GM19238 (cell line): ENCODE results near the gene IQCF5.
"Not testable (repeated sequence)": the region's sequence is repeated elsewhere in the genome, so short reads cannot be mapped to it uniquely, and the experiment has no call there.

ENCODE experiments used
- DNase-seq: peaks from one replicate; pipeline ENCODE4 v3.0.0; 2011; ENCODE audit warnings: low spot score; ENCODE audit not compliant: insufficient read length

IQCF5 gene

DNA sequence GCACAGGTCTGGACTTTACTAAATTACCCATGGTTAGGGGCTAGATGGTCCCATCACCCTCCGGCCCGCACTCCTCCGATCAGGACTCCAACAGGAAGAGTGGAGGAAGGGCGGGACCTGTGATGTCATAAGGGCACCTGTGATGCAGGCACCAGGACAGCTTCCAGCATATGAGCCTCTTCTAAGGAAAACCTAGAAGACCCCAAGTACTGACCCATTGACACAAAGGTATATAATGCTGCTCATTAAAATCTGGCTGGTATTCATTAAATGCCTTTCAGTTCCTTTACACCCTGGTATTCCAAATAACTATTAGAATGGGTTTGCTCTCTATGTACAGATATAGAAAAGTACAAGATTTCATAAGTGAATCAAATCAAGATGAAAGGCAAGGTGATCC, at the start of gene IQCF5:
Gene IQCF5 (minus strand): TSS at position 101 of the 400 bp plus-strand sequence. CDS start 70 bp downstream, at position 31.
- DNase-seq: no peak

DNA sequence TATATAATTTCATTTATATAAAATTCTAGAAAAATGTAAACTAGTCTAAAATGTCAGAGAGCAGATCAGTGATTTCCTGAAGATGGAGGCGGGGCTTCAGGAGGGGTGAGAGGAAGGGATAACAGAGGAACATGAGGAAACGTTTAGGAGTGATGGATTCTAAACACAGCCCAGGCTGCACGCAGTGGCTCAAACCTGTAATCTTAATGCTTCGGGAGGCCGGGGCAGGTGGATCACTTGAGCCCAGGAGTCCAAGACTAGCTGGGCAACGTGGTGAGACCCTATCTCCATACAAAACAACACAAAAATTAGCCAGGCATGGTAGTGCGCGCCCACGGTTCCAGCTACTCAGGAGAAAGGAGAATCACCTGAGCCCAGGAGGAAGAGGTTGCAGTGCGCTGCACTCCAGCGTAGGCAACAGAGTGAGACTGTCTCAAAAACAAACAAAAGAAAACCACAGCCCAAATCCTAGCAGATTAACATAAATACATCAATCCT, 45.7 kb upstream of the IQCF5 start:
- DNase-seq: no peak

DNA sequence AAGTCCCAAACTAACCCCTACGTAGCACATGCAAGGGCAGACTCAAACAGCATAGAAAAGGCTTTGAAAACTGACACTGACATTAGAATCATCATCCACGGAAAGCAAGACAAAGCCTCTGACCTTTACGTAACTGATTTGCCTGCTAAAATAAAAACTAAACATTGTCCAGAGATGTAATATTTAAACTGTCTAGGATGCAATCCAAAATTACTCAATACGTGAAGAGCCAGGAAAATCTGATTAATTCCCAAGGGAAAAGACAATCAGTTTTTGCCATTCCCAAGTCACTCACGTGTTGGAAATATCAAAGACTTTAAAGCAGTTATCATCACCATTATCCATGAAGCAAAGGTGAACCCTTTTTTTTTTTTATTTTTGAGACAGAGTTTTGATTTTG, 41.0 kb upstream of the IQCF5 start:
- no peak for DNase-seq

DNA sequence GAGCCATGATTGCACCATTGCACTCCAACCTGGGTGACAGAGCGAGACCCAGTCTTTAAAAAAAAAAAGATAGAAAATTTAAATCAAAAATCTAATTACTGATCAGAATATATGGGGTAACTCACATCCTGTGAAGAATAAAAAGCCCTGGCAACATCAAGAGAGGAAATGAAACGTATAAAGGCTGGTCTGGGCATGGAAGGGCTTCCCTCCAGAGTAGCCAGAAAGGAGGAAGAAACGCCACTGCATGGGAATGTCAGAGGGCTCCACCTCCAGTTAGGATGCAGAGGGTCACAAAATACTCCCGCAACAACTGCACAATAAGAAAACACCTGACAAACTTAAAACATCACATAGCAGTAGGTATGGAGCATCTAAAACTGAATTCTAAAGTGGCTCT, 32.6 kb upstream of the IQCF5 start:
- DNase-seq: no peak

DNA sequence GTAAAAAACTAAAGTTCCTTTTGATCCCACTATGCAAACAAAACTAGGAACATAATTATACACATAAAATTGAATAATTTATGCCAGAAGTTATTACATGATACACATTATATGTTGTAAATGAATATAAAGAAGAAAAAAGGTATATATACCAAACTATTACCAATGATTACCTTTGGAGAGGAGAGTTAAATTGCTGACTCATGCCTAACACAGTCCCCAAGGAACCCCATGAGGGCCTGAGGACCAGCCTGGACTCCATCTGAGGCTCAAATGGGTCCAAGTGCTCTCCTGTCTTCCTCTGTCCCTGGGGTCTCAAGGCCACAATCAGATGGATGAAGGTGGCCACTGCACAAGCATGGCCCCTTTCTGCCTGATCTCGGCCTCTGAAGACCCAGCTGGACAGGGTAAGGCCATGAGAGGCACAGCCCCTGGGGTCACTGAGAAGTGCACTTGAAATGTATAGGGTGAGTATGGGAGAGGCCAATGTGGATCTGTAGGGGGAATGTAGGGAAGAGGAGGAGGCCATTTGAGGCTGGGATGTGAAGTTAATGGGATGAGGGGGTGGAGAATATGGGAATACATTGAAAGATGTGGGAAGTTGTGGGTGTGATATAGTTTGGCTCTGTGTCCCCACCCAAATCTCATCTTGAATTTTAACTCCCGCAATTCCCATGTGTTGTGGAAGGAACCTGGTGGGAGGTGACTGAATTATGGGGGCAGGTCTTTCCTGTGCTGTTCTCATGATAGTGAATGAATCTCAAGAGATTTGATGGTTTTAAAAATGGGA, 28.8 kb upstream of the IQCF5 start:
- no peak for DNase-seq

DNA sequence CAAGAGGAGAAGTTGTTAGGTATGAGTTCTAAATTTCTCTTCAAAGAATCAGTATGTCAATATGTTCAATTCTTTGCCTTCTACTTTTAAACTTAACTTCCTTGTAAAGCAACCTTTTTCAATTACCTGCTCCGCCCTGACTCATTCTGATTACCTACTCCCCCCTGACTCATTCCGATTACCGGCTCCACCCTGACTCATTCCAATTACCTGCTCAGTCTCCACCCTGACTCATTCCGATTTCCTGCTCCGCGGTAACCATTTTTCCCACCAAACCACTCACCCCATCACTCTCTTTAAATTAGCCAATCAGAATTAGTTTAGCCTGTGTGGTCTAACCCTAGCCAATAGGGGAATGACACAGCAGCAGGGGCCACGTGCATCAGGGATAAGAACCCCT, 27.0 kb upstream of the IQCF5 start:
- not testable (repeated sequence) for DNase-seq

DNA sequence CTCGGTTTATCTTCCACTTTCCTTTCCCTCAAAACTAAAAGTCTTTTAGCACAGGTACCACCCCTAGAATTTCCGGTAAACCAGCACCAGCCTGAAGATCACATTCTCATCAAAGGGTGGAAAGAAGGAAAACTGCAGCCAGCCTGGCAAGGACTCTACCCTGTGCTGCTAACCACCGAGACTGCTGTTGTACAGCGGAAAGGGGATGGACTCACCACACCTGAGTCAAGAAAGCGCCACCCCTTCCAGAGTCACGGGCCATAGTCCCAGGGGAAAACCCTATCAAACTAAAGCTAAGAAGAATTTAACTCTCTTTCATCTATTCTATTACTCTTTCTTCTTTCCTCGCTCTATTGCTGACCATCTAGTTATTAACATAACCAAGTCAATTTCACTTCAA, 24.6 kb upstream of the IQCF5 start:
- DNase-seq: not testable (repeated sequence)

DNA sequence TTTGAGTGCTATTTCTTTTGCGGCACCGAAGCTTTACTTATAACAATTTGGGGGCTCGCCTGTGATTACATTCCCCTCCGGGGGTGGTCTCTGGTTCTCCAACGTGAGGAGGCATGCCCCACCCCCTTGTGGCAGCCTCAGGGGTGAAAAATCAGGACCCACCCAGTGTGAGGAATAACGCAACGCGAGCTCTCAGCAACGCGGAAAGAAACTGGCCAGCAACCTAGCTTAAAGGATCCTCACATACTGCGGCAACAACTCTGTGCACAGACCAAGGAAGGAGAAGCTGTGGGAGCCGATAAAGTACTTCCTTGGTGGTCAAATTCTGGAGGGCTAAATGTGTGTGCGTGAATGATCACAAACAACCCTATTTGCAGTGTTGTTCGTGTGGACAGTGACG, 22.0 kb upstream of the IQCF5 start:
- no peak for DNase-seq

DNA sequence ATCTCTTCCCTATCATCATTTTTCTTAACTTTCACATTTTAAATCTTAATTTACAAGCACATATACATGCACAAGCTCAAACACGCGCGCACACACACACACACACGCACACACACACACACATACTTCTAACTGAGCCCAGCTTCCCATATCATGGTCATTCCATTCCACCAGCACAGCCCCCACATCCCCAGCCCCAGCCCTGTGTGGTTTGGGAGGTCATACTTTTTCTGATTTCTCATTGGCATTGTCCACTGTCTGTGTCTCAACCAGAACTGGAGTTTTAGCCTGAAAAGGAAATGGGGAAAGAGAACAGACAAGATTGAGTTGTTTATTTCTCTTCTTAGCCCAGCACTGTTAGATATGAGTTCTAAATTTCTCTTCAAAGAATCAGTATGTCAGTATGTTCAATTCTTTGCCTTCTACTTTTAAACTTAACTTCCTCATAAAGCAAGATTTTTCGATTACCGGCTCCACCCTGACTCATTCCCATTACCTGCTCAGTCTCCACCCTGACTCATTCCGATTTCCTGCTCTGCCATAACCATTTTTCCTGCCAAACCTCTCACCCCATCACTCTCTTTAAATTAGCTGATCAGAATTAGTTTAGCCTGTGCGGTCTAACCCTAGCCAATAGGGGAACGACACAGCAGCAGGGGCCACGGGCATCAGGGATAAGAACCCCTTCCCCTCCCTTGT, 21.4 kb upstream of the IQCF5 start:
- DNase-seq: no peak

DNA sequence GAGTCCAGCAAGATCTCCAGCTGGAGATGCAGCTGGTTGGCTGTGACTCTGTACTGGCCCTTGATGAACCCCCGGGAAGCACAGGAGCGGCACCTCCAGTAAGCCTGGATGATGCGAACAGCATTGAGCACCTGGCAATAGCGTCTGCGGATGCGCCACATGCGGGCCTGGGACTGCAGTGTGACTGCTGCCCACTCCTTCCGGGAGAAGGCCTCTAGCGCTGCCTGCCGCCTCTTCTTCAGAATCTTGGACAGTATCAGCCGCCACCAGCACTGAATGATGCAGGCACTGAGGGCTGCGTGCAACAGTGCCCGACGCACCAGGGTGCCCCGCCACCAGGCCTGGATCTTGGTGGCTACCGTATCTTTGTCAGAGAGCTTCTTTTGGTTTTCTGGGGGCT, 19.5 kb upstream of the IQCF5 start:
- DNase-seq: no peak

DNA sequence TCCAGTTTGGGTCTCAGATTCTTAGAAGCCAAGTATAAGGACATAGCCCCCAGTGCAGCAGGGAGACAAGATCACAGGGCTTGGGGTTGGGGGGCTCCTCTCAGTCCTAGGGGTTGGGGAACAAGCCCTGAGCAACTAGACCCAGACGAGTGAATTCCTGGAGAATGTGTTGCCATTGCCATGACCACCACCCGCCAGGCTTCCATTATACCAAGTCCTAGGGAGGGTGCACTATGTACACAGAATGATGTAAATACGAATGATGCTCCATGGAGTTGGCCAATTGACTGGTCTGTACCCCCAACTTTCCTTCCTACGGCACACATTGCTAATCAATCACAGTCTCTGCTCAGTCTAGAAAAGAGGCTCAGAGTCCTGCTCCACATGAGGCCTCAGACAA, 19.0 kb upstream of the IQCF5 start:
- DNase-seq: no peak

DNA sequence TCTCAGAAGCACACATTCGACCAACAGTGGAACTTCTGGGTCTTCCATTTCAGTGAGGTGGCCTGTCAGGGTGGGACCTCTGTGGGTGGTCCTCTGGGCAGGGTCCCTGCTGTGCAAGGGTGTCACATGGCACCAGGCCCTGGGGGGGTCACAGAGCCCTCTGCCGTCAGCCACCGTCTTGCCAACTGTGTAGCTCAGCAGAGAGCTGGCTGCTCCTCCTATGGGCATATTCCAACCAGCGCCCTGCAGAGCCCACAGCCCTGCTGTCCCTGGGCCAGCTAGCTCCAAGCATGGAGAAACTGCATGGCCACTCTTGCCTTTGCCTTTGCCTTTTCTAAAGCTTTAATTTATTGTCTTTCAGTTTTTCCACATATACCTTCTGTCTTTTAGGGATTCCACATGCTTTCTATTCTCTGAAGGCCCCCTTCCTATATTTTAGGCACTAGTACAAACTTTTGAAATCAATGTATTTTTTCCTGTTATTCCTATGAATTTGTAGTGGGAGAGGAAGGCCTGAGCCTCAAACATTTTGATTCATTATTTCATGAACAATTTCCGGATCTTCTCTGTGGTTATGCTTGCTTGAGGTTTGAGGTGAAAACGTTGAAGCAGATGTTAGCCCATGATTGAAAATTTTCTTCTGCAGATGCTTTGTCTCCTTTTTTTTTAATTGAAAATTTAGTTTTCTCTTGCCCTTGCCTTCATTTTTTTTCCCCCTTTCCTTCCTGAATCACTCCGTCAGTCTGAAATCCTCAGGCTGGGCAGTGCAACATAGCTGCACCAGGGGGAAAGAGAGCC, 16.0 kb upstream of the IQCF5 start:
- no peak for DNase-seq

DNA sequence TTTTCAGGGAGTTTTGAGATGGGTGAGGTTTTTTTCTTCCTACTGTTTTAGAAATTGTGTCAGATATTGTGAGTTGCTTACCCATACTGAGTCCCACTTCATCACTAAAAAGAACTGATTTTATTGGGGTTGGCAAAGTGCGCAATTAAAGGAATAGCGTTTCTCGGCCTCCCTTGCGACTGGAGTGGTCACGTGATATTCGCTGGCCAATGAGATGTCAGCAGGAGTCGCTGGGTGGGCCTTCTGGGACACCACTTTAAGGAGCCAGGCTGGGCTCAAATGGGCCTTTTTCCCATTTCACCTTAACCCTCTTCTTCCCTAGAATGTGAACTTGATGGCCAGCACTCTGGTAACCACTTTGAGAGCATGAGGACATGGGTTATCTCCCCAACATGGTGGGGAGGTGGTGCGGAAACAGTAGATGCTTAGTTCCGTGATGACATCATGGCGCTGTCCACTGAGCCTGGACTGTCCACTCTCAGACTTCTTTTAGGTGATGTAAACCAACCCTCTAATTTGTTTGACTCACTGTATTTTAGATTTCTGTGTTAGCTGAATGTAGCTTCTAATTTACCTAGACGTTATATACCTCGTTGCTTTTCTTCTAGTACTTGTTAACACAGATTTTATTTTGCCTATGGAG, 13.2 kb upstream of the IQCF5 start:
- DNase-seq: no peak

DNA sequence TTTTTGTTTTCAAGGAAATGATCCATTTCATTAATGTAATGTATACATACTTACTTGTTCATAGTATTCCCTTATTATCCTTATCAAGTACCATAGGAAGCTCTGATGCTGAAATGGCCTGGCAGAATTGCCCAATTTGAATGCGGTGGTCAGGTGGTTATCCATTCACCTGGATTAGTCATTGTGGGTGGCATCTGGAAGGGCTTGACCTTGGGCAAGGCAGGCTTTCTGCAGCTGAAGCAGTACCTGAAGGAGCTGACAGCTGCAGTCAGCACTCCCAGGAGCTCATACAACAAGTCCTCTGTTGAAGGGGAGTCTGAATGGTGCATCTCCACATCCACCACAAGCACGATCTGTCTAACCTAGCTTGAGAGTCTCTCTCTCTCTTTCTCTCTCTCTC, 12.2 kb upstream of the IQCF5 start:
- no peak for DNase-seq

DNA sequence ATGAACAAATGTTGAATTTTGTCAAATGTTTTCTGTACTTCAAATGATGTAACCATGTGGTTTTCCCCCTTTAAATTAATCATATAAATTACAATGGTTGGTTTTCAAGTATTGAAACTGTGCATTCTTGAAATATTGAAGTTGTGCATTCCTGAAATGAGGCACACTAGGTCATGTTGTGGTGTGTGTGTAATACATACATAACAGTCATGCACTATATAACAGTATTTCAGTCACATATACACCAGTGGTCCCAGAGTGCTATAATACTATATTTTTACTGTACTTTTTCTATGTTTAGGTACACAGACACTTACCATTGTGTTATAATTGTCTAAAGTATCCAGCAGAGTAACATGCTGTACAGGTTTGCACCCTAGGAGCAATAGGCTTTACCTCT, 11.0 kb upstream of the IQCF5 start:
- DNase-seq: no peak

DNA sequence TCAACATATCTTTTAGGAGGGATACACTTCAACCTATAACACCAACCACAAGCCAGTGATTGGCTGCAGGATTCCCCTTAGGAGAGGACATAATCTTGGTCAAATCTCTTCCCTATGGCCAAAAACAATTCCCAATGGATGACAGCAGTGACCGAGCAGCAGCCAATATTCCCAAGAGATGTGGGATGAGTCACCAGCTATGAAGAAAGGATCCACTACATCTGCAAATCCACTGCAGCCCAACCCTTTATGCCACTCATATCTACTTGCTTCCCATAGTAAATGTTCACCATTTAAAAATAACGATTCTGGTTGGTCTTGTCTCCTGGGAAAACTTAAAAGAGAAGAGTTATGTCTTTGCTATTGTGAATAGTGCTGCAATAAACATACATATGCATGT, 4.5 kb upstream of the IQCF5 start:
- no peak for DNase-seq

DNA sequence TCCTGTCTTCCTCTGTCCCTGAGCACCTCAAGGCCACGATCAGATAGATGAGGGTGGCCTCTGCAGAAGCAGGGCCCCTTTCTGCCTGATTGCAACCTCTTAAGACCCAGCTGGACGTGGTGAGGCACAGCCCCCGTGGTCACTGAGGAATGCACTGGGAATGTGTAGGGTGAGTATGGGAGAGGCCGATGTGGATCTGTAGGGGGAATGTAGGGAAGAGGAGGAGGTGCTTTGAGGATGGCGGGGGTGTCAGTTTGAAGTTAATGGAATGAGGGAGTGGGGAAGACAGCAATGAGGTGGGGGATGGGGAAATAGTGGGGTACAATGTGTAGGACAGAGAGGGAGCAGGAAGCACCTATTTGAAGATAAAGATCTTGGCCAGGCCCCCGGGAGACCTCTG, 785 bp upstream of the IQCF5 start:
- no peak for DNase-seq

DNA sequence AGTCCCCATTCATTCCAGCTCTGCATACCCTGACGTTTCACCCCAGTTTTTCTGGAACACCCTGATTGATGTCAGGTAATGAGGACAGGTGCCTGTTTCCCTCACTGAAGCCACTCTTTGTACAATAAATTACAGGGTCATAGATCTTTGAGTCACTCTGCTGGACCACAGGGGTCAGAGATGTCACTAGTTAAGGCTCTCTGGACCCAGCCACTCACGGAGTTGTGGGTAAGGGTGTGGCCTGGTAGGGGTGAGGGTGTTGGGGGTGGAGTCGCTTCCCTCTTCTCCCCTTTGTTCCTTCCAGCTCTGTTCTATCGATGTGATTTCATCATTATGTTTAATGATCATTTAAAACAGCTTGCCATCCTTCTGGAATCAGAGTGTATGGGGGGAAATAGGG, 512 bp downstream of the IQCF5 start:
- DNase-seq: no peak

DNA sequence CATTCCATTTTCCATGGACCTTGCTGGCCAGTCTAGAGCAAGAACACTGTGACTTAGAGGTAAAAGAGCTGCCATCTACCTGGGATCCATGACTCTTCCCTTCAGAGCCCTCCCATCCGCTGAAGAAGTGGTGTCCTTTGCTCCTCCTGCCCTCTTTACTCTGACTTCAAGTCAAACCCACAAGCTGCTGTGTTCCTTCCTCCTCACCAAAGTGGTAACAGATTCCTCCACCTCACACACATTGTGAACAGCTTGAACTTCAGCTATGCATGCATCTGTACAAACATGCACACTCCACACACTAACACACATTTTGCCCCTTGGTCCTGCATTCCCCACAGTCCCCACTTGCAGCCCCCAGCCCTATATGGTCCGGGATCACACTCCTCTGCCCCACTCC, 990 bp downstream of the IQCF5 start:
- no peak for DNase-seq

DNA sequence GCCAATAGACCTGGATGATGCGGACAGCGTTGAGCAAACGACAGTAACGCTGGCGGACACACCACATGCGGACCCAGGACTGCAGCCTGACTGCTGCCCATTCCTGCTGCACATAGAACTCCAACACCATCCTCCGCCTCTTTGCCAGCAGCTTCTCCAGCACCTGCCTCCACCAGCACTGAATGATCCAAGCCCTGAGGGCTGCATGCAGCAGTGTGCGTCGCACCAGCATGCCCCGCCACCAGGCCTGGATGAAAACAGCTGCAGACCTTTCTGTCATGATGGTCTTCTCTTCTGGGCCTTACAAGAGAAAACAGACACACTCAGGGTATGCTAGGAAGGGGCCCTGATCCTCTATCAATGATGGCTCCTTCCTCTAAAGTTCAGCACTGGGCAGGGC, 1.5 kb downstream of the IQCF5 start:
- no peak for DNase-seq

DNA sequence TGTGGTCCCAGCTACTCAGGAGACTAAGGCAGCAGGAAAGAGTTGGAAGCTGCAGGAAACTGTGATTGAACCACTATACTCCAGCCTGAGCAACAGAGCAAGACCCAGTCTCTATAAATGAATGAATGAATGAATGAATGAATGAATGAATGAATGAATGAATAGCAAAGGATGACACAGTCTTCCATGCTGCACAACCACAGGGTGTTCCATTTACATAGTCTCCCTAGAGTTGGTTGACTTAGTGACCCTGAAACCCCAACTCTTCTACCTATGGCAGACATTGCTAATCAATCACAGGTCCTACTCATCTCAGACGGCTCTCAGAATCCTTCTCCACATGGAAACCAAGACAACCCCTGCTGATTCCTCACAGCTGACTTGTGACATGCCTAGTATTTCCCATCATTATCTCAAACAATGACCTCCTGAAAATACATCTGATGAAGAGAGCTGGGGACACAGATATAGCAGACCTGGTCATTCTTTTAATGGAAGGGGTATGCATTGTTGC, 2.1 kb downstream of the IQCF5 start:
- no peak for DNase-seq
